Measurements from ENCODE around the gene RANBP3.

DNA sequence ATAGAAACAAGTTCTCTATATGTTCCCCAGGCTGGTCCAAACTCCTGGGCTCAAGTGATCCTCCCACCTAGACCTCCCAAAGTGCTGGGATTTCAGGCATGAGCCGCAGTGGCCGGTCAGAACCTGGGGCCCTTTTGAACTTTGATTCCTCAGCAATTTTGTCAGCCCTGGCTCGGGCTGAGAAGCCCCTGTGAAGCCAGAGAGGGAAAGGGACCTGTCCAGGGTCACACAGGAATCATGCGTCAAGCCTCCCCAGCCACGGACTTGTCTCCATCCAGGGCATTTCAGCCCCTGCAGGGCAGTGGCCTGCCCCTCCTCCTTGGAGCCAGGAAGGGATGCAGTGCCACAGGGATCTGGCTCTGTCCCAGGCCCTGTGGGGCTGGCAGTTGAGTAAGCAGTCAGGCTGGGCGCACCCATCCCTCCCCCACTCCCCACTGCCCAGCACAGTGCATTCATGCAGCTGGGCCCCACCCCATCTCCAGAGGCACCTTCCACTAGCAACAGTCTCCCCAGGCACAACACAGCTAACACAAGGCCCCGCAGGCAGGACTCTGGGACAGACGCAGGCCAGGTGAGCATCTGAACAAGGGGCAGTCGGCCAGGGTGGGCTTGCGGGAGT lies 64.1 kb downstream of the RANBP3 start, which contains the start of gene CAPS:
- TF ChIP-seq, protein P1, sequence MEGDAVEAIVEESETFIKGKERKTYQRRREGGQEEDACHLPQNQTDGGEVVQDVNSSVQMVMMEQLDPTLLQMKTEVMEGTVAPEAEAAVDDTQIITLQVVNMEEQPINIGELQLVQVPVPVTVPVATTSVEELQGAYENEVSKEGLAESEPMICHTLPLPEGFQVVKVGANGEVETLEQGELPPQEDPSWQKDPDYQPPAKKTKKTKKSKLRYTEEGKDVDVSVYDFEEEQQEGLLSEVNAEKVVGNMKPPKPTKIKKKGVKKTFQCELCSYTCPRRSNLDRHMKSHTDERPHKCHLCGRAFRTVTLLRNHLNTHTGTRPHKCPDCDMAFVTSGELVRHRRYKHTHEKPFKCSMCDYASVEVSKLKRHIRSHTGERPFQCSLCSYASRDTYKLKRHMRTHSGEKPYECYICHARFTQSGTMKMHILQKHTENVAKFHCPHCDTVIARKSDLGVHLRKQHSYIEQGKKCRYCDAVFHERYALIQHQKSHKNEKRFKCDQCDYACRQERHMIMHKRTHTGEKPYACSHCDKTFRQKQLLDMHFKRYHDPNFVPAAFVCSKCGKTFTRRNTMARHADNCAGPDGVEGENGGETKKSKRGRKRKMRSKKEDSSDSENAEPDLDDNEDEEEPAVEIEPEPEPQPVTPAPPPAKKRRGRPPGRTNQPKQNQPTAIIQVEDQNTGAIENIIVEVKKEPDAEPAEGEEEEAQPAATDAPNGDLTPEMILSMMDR (conservative IDR thresholded peaks at IDR 0.05), result no peak
- no peak for TF ChIP-seq EZH2 (IDR thresholded peaks at IDR 0.05; ENCODE audit: low read depth)

All from PC-9 (cell line).